ENCODE data around the gene COA6. TPM values are rescaled to one million over a fixed set of nuclear protein-coding genes. Genes with fewer than 3 reads are reported as not detected.
"Not testable (repeated sequence)": the region's sequence is repeated elsewhere in the genome, so short reads cannot be mapped to it uniquely, and the experiment has no call there.

Gene COA6
- total RNA-seq, 1 donor from 2014 or later = 15.7 TPM

DNA sequence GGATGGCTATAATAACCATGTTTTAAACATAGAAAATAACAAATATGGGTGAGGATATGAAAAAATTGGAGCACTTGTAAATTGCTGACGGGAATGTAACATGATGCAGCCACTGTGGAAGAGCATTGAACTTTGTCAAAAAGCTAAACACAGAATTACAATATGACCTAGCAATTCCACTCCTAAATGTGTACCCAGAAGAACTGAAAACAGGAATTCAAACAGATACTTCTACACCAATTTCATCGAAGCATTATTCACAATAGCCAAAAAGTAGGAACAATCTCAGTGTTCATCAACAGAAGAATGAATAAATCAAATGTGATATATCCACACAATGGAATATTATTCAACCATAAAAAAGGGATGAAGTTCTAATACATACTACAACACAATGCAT lies 32.7 kb upstream of the COA6 start:
- TF ChIP-seq CTCF (IDR thresholded peaks at IDR 0.05) = no peak
- TF ChIP-seq POLR2AphosphoS5 (IDR thresholded peaks at IDR 0.05; ENCODE audit: insufficient read depth in 1 of 2, low read depth in 1 of 2) = no peak
- no peak for TF ChIP-seq POLR2A (IDR thresholded peaks at IDR 0.05)
- Histone ChIP-seq H3K27ac (no peak overlapping the region), H3K27me3 (no peaks in the 10 kb centered on the region), H3K4me1 (no peaks in the 10 kb centered on the region), H3K4me3 (no peak overlapping the region), H3K9me3 (no peaks in the 10 kb centered on the region), H3K36me3 (no peaks in the 10 kb centered on the region)
- intact Hi-C loops (cut with DNase I) = no loop called here
- DNase-seq (ENCODE audit: extremely low spot score in 2 of 2) = no peak

DNA sequence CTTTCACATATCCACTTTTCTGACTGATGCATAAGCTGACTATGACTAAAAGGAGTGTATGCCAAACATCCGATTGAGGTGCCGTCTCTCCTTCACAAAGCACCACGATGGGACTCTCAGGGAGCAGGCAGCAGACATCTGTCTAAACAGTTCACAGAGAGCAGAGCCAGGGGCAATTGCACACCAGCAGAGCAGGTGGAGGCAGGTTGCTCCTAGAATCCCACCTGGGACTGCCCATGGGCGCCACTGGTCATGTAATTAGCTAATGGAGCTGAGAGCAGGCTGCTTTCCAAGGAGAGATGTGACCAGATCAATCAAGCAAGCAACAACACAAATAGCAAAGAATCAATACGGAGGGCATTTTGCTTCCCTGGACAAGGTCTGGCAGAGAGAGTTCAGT lies 30.5 kb upstream of the COA6 start:
- no peaks in the 10 kb centered on the region for H3K27me3 ChIP-seq
- no peaks in the 10 kb centered on the region for H3K4me1 ChIP-seq
- H3K27ac ChIP-seq = no peak overlapping the region
- intact Hi-C loops (cut with DNase I) = no loop called here
- no peak overlapping the region for H3K4me3 ChIP-seq
- H3K9me3 ChIP-seq = no peaks in the 10 kb centered on the region
- TF ChIP-seq POLR2A (IDR thresholded peaks at IDR 0.05) = no peak
- no peak for TF ChIP-seq POLR2AphosphoS5 (IDR thresholded peaks at IDR 0.05; ENCODE audit: insufficient read depth in 1 of 2, low read depth in 1 of 2)
- TF ChIP-seq CTCF (IDR thresholded peaks at IDR 0.05) = no peak
- no peak for DNase-seq (ENCODE audit: extremely low spot score in 2 of 2)
- no peaks in the 10 kb centered on the region for H3K36me3 ChIP-seq

GRCh38 chr1:234345237-234345636 lies 28.0 kb upstream of the COA6 start:
- H3K4me3 ChIP-seq = no peak overlapping the region
- intact Hi-C loops (cut with DNase I) = no loop called here
- no peaks in the 10 kb centered on the region for H3K9me3 ChIP-seq
- H3K27me3 ChIP-seq = no peaks in the 10 kb centered on the region
- no peak overlapping the region for H3K27ac ChIP-seq
- no peak for DNase-seq (ENCODE audit: extremely low spot score in 2 of 2)
- no peaks in the 10 kb centered on the region for H3K36me3 ChIP-seq
- no peak for TF ChIP-seq POLR2A (IDR thresholded peaks at IDR 0.05)
- no peak for TF ChIP-seq CTCF (IDR thresholded peaks at IDR 0.05)
- no peak for TF ChIP-seq POLR2AphosphoS5 (IDR thresholded peaks at IDR 0.05; ENCODE audit: insufficient read depth in 1 of 2, low read depth in 1 of 2)
- no peaks in the 10 kb centered on the region for H3K4me1 ChIP-seq

DNA sequence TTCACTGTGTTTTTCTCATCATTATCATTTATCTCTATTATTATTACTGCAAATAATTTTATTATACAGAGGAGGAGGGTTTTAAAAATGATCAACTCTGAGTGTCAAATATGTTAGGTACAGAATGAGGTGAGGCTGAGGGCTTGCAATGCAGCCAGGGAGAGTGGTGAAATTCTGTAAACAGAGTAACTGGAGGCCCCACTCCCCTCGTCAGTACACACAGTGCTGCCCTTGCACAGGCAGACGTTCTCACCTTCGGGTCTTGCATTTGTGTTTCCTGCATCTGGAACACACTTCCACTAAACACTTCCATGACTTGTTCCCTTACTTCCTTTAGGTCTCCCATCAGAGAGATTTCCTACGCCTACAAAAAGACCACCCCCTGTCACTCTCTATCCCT lies 24.3 kb upstream of the COA6 start:
- intact Hi-C loops (cut with DNase I) = no loop called here
- TF ChIP-seq POLR2AphosphoS5 (IDR thresholded peaks at IDR 0.05; ENCODE audit: insufficient read depth in 1 of 2, low read depth in 1 of 2) = no peak
- no peak for TF ChIP-seq CTCF (IDR thresholded peaks at IDR 0.05)
- no peak for TF ChIP-seq POLR2A (IDR thresholded peaks at IDR 0.05)
- Histone ChIP-seq H3K4me1 (no peaks in the 10 kb centered on the region), H3K4me3 (no peak overlapping the region), H3K36me3 (no peaks in the 10 kb centered on the region), H3K27me3 (no peaks in the 10 kb centered on the region), H3K9me3 (no peaks in the 10 kb centered on the region), H3K27ac (no peak overlapping the region)
- DNase-seq (ENCODE audit: extremely low spot score in 2 of 2) = no peak

DNA sequence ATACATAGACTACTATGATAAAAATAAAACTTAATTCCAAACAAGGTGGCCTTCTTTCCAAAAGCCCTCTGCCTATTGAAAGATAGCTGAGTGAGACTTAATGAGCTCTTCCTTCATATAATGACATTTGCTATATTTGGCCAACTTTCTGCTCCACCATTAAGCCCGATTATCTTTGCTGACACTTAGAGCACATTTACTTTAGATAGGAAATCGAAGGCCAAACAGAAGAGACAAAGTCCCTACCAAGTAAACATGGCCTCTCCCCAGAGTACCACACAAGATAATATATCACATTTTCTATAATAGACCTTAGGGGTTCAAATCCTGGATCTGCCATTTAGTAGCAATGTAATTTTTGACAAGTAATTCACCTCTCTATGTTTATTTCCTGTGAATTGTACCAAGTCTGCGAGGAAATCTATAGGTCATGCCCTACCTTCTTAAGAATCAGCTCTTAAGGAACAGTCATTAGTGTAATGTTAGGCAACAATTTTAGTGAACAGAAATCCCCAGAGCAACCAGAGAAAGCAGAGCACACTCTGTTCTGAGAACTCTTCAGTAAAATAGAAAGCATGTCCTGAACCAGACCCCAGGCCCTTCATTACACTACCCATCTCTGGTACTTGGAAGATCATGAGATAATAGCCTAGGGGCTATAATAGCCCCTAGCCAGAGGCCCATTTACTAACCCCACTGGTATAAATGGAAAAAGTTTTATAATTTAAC lies 17.3 kb upstream of the COA6 start:
- no peaks in the 10 kb centered on the region for H3K9me3 ChIP-seq
- DNase-seq (ENCODE audit: extremely low spot score in 2 of 2) = no peak
- TF ChIP-seq CTCF (IDR thresholded peaks at IDR 0.05) (no peak), POLR2A (IDR thresholded peaks at IDR 0.05) (no peak), POLR2AphosphoS5 (IDR thresholded peaks at IDR 0.05; ENCODE audit: insufficient read depth in 1 of 2, low read depth in 1 of 2) (no peak)
- no peaks in the 10 kb centered on the region for H3K4me1 ChIP-seq
- no peaks in the 10 kb centered on the region for H3K27me3 ChIP-seq
- intact Hi-C loops (cut with DNase I) = no loop called here
- no peak overlapping the region for H3K4me3 ChIP-seq
- H3K36me3 ChIP-seq = no peaks in the 10 kb centered on the region
- no peak overlapping the region for H3K27ac ChIP-seq

GRCh38 chr1:234356615-234357269 lies 16.5 kb upstream of the COA6 start:
- intact Hi-C loops (cut with DNase I); H3K4me1 ChIP-seq; H3K36me3 ChIP-seq; H3K9me3 ChIP-seq; H3K27ac ChIP-seq; DNase-seq (ENCODE audit: extremely low spot score in 2 of 2); H3K27me3 ChIP-seq: not testable (repeated sequence)
- peak overlapping the region in 1 of 2 donors; percentile 15 for H3K4me3 ChIP-seq
